Middle frontal gyrus (tissue), 1 donor: ENCODE results near the gene HSPA12B.

Experiments used
- DNase-seq: peaks from one replicate; pipeline ENCODE4 v3.0.0-alpha.2; 2015; ENCODE audit warnings: low spot score; ENCODE audit errors: extremely low spot score

The HSPA12B gene

GRCh38 chr20:3766422-3767109, 34.1 kb downstream of the HSPA12B start:
- no peak for DNase-seq

GRCh38 chr20:3767110-3767426, 34.6 kb downstream of the HSPA12B start:
- no peak for DNase-seq

GRCh38 chr20:3767427-3768341, 35.2 kb downstream of the HSPA12B start, which contains the start of gene ADISSP:
ADISSP (minus strand) TSS chr20:3767753; CDS start chr20:3760100, 7,653 bp downstream.
- DNase-seq, result peak; percentile 96

DNA sequence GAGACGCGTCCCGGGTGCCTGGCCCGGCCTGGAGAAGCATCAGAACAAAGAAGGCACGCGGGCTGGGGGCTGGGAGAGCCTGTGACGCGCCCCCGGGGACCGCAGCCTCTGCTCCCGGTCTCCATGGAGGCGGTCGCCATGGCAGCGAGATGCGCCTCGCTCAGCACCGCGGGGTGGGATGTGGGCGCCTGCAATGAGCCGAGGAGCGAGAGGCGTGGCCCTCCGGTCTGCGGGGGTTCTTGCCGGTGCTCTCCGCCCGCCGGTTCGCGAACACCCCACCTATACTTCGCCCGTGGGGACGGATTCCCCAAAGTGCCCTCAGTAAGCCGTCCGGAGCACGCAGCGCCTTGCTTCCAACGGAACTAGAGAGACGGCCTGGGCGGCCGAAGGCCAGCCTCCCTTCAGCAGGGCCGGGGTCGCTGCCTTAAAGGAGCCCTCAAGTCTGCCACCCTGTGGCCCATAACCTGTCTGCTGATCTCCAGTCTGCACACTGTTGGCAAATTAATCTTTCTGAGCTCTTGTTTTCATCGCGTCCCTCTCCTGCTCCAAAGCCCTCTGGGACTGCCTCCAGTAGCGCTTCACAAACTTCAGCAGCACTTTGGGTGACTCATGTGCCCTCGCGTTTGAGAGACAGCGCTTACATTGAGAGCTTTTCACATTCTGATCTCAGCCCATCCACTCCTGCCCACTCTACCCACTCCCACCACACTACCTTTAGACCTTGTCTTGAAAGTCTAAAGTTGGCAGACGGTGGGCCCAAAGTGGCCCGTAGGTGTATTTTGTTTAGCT, 36.1 kb downstream of the HSPA12B start:
- DNase-seq, result no peak

DNA sequence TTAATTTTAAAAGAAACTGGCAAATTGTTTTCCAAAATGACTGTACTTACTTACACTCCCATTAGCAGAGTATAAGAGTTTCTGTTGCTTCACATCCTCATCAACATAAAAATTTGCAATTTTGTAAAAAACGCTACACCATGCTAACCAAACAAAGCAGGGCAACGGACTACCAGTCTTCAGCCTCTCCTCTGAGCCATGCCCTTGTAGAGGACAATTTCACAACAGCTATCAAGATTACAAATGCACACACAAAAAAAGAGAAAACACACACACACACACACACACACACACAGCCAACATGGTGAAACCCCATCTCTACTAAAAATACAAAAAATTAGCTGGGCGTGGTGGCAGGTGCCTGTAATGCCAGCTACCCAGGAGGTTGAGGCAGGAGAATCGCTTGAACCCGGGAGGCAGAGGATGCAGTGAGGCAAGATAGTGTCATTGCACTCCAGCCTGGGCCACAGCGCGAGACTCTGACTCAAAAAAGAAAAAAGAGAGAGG, 39.1 kb downstream of the HSPA12B start:
- no peak for DNase-seq

DNA sequence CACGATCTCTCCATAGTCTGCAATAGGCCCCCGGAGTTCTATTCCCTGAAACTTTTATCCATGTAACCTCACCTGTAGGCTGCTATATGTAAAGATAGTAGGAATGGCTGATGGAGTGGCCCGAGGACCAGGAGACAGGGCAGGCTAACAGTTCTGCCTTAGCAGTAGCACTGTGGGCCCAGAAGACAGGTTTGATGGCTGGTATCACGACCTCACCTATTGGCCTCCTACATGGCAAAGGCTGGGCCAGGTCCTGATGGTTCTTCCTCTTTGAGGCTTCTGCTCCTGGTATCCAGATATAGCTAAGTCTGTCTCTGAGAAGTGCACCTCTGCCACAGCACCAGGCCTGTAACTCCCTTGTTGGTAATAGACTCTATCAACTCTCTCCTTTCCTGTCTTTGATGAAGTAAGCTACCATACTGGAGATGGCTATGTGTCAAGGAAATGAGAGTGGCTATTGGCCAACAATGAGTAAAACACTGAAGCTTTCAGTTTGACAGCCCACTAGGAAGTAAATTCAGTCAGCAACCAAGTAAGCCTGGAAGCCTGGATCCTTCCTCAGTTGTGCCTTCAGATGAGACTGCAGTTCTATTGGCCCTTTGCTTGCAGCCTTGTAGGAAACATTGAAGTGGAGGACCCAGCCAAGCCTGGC, 43.1 kb downstream of the HSPA12B start:
- DNase-seq, result no peak

DNA sequence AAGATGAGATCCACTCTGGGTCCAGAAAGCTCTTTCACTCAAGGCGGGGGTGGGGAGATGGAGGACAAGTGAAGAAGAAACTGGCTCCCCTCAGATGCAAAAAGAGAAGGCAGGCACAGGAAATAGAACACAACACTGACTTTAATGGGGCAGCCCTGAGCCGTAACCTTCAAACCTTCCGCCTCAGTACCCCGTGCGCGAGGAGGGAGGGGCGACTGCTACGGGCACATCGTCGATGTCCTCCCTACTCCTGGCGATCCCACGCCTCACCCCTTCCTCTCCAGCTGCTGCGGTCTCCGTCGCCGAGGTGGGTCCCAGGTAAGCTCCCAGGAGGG, 44.9 kb downstream of the HSPA12B start:
- DNase-seq, result no peak

GRCh38 chr20:3777716-3778629, 45.5 kb downstream of the HSPA12B start:
- DNase-seq, result no peak

GRCh38 chr20:3778976-3779375, 46.5 kb downstream of the HSPA12B start:
- DNase-seq, result no peak

- DNase-seq, result peak; percentile 88
Observed at GRCh38 chr20:3781153-3781910, 48.8 kb downstream of the HSPA12B start, which contains the start of gene SPEF1. SPEF1 (minus strand) TSS chr20:3781448; CDS start chr20:3781287, 161 bp downstream.

GRCh38 chr20:3782597-3782996, 50.1 kb downstream of the HSPA12B start:
- no peak for DNase-seq

DNA sequence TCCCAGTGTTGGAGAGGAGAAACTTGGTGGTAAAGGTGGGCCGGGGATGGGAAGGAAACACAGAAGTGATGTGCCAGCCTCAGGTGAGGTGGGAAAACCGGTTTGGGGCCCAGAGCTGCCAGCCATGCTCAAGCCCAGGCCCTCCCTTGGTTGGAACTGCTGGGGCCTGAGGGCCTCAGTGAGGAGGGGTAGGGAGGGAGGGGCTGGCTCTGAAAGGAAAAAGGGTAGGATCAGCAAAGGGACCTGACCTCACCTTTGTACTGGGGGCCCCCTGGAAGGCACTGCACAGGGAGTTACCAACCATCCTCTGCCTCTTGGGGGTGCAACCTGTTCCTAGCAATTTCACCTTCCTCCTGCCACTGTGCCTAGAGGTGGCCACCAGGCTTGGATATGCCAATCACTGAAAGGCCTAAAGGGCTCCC, 50.6 kb downstream of the HSPA12B start:
- no peak for DNase-seq

DNA sequence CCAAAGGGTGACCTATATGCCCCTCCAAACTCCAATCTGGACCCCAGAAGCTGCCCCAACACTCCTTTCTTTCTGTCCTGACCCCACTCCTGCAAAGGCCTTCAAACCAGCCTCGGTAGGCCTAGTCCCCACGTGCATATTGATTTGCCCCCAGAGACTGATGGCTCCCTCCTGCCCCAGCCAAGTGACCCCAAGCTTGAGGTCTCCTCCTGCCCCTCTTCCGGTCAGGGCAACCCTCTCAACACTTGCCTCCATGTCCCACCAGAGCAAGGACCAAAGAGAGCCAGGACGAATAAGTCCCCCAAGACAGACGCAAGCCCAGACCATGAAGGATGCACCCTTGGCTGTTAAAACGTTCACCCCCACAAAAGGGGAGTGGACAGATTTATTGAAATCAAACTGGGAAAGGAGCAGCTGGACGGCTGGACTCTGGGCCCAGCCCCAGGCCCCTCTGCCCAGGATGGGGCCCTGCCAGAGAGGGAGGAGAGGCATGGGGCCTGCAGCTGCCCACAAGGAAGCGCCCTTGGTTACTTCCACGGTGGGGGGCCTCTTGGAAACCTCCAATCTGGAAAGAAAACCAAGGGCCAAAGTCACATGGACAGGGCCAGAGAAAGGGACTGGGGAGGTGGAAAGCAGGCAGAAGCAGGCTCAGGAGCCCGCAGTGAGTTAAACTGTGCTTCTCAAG, 51.2 kb downstream of the HSPA12B start:
- DNase-seq, result no peak

GRCh38 chr20:3784216-3784853, 51.9 kb downstream of the HSPA12B start:
- no peak for DNase-seq

DNA sequence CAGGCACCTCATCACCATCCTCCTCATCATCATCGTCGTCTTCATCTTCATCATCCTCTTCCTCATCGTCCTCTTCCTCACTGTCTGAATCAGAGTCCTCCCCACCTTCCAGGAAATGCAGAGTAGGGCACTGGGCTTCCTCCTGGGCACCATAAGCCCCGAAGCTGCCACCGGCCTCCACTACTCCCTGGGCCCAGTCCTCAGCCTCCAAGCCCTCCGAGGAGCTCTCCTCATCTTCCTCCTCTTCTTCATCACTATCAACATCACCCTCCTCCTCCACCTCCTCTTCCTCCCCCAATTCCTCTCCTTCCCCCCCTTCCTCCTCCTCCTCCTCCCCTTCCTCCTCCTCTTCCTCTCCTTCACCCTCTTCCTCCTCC, 52.4 kb downstream of the HSPA12B start:
- no peak for DNase-seq

DNA sequence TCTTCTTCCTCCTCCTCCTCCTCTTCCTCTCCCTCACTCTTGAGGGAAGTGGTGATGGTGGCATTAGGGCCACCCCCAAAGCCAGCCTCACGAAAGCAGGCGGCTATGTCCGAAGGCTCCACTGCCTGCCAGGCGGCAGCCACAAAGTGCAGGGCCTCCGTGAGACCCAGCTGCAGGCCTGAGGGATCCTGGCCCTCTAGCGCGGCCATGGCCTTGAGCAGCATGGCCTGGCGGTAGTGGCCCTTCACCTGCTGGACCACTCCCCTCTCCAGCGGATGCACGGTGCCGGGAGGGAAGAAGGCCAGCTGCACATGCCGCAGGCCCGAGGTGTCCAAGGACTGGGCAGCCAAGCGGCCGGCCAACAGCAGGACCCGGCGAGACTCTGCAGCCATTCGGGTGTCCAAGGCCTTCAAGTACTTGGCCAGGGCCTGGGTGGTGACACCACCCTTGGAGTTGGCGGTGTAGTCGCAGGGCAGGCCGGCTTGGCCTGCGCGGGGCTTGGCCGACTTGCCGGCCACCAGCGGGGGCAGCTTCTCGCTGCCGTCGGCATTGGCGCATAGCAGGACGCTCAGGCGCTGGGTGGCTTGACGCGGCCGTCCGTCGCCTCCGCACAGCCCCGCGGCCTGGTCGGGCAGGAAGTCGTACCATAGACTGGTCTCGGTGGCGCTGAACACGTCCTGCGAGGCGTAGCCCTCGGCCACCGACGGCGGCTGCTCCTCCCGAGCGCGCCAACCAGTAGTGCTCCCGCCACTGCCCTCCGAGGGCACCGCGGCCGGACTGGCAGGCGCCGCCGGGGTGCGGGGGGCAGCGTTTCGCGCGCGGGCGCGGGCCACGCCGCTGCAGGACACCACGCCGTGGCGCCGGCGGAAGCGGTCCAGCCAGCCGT, 53.0 kb downstream of the HSPA12B start:
- DNase-seq, result no peak

DNA sequence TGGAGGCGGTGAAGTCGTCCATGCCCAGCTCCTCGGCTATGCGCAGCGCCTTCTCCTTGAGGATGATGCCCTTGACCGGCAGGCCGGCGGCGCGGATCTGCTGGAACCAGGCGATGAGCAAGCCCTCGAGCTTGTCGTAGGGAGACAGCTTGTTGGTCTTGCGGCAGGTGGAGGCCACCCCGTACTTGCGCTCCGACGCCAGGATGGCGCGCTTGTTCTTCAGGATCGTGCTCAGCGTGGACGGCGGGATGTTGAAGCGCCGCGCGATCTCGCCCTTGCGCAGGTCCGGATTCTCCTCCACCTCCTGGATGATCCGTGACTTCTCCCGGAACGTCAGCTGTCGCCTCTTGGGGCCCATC, 53.6 kb downstream of the HSPA12B start:
- DNase-seq, result no peak
